Measurements from ENCODE around the gene NARS2.
"Not testable (repeated sequence)": the region's sequence is repeated elsewhere in the genome, so short reads cannot be mapped to it uniquely, and the experiment has no call there.

Gene NARS2

GRCh38 chr11:78612721-78613377, 38.2 kb upstream of the NARS2 start:
- no peak overlapping the region for H3K27ac ChIP-seq
- H3K27me3 ChIP-seq = no peaks in the 10 kb centered on the region
- H3K9me3 ChIP-seq = no peaks in the 10 kb centered on the region
- H3K4me3 ChIP-seq (ENCODE audit: low read depth in 1 of 2, low read length in 1 of 2) = no peak overlapping the region
- no peaks in the 10 kb centered on the region for H3K36me3 ChIP-seq
- no peak for TF ChIP-seq CTCF (IDR thresholded peaks at IDR 0.05)
- no peaks in the 10 kb centered on the region for H3K4me1 ChIP-seq (ENCODE audit: control insufficient read depth in 1 of 2, insufficient read depth in 1 of 2, low read depth in 1 of 2, low read length in 1 of 2)

DNA sequence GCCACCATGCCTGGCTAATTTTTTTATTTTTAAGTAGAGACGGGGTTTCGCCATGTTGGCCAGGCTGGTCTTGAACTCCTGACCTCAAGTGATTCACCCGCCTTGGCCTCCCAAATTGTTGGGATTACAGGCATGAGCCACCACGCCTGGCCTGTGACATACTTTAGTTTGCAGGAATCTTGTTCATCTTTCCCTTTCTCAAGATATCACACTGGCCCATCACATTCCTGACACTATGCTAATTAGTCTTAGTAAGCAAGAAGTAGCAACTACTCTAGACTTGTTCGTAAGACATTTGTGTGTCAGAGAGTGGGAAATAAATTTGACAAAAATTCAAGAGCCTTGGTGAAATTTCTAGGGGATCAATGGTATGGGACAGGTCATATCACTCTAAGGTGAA, 34.7 kb upstream of the NARS2 start:
- H3K36me3 ChIP-seq; H3K9me3 ChIP-seq; H3K27me3 ChIP-seq; H3K27ac ChIP-seq; H3K4me3 ChIP-seq (ENCODE audit: low read depth in 1 of 2, low read length in 1 of 2); H3K4me1 ChIP-seq (ENCODE audit: control insufficient read depth in 1 of 2, insufficient read depth in 1 of 2, low read depth in 1 of 2, low read length in 1 of 2): not testable (repeated sequence)

GRCh38 chr11:78607696-78608095, 33.0 kb upstream of the NARS2 start:
- Histone ChIP-seq H3K36me3 (no peaks in the 10 kb centered on the region), H3K27ac (no peak overlapping the region), H3K4me3 (ENCODE audit: low read depth in 1 of 2, low read length in 1 of 2) (no peak overlapping the region), H3K4me1 (ENCODE audit: control insufficient read depth in 1 of 2, insufficient read depth in 1 of 2, low read depth in 1 of 2, low read length in 1 of 2) (no peaks in the 10 kb centered on the region), H3K9me3 (no peaks in the 10 kb centered on the region), H3K27me3 (no peaks in the 10 kb centered on the region)
- no peak for TF ChIP-seq CTCF (IDR thresholded peaks at IDR 0.05)

DNA sequence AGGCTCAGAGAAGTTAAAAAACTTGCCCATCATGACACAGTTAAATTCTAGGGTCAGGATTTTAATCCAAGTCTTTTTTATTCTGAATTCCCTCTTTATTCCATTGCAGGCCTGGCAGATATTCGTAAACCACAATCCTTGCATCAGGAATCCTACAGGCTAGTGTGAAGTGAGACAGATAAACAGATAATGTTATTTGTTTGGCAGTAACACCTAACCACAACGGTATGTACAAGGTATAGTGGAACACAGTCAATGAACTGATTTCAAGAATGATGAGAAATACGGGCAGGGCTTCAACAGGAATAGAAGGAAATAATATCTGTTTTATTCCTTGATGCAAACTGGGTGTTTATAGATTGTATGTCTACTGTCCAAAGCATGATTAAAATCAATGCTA, 32.0 kb upstream of the NARS2 start:
- Histone ChIP-seq H3K4me3 (ENCODE audit: low read depth in 1 of 2, low read length in 1 of 2) (no peak overlapping the region), H3K27me3 (no peaks in the 10 kb centered on the region), H3K36me3 (no peaks in the 10 kb centered on the region), H3K9me3 (no peaks in the 10 kb centered on the region), H3K4me1 (ENCODE audit: control insufficient read depth in 1 of 2, insufficient read depth in 1 of 2, low read depth in 1 of 2, low read length in 1 of 2) (no peaks in the 10 kb centered on the region), H3K27ac (no peak overlapping the region)
- TF ChIP-seq CTCF (IDR thresholded peaks at IDR 0.05) = no peak

DNA sequence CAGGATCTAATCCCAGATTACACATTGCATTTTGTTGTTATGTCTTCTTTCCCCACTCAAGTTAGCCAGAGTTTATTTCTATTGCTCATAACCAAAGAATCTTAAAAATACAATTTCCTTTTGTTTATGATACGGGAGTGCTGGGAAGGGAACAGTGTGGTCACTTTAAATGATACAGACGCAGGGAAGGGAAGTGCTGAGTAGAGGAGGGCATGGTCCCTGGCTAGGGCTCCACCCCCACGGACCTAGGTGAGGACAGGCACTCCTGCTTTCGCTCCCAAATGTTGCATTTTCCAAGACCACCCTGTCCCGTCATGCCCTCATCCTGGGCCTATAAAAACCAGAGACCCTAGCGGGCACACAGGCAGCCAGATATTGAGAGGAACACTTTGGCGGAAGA, 30.6 kb upstream of the NARS2 start:
- Histone ChIP-seq H3K4me3 (ENCODE audit: low read depth in 1 of 2, low read length in 1 of 2) (no peak overlapping the region), H3K4me1 (ENCODE audit: control insufficient read depth in 1 of 2, insufficient read depth in 1 of 2, low read depth in 1 of 2, low read length in 1 of 2) (no peaks in the 10 kb centered on the region), H3K27ac (no peak overlapping the region), H3K27me3 (no peaks in the 10 kb centered on the region), H3K9me3 (no peaks in the 10 kb centered on the region), H3K36me3 (no peaks in the 10 kb centered on the region)
- no peak for TF ChIP-seq CTCF (IDR thresholded peaks at IDR 0.05)

DNA sequence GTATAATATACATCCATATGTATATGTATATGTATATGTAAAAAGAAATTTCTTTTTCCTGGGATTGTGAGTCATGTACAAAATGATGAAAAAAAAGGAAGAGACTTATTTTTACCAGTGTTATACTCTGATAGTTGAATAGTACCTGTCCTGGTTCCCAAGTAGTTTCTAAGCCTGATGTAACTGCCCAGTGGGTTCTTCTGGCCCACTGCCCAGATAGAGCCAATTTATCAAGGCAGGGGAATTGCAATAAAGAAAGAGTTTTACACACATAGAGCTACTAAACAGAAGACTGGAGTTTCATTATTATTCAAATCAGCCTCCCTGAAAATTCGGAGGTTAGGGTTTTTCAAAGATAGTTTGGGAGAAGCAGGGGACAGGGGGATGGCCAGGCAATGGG, 29.1 kb upstream of the NARS2 start:
- H3K27ac ChIP-seq = no peak overlapping the region
- no peak overlapping the region for H3K4me3 ChIP-seq (ENCODE audit: low read depth in 1 of 2, low read length in 1 of 2)
- H3K4me1 ChIP-seq (ENCODE audit: control insufficient read depth in 1 of 2, insufficient read depth in 1 of 2, low read depth in 1 of 2, low read length in 1 of 2) = no peaks in the 10 kb centered on the region
- TF ChIP-seq CTCF (IDR thresholded peaks at IDR 0.05) = no peak
- H3K36me3 ChIP-seq = no peaks in the 10 kb centered on the region
- H3K27me3 ChIP-seq = no peaks in the 10 kb centered on the region
- no peaks in the 10 kb centered on the region for H3K9me3 ChIP-seq

GRCh38 chr11:78602771-78603170, 28.1 kb upstream of the NARS2 start:
- H3K27ac ChIP-seq; H3K36me3 ChIP-seq; H3K4me1 ChIP-seq (ENCODE audit: control insufficient read depth in 1 of 2, insufficient read depth in 1 of 2, low read depth in 1 of 2, low read length in 1 of 2); H3K4me3 ChIP-seq (ENCODE audit: low read depth in 1 of 2, low read length in 1 of 2); H3K27me3 ChIP-seq; H3K9me3 ChIP-seq: not testable (repeated sequence)

GRCh38 chr11:78601066-78601465, 26.4 kb upstream of the NARS2 start:
- H3K4me3 ChIP-seq (ENCODE audit: low read depth in 1 of 2, low read length in 1 of 2); H3K36me3 ChIP-seq; H3K9me3 ChIP-seq; H3K27ac ChIP-seq; H3K4me1 ChIP-seq (ENCODE audit: control insufficient read depth in 1 of 2, insufficient read depth in 1 of 2, low read depth in 1 of 2, low read length in 1 of 2); H3K27me3 ChIP-seq: not testable (repeated sequence)

DNA sequence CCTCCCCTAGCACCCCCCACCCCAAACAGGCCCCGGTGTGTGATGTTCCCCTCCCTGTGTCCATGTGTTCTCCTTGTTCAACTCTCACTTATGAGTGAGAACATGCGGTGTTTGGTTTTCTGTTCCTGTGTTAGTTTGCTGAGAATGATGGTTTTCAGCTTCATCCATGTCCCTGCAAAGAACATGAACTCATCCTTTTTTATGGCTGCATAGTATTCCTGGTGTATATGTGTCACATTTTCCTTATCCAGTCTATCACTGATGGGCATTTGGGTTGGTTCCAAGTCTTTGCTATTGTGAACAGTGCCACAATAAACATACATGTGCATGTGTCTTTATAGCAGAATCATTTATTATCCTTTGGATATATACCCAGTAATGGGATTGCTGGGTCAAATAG, 22.9 kb upstream of the NARS2 start:
- H3K36me3 ChIP-seq; H3K4me3 ChIP-seq (ENCODE audit: low read depth in 1 of 2, low read length in 1 of 2); H3K4me1 ChIP-seq (ENCODE audit: control insufficient read depth in 1 of 2, insufficient read depth in 1 of 2, low read depth in 1 of 2, low read length in 1 of 2); H3K27ac ChIP-seq; H3K9me3 ChIP-seq; H3K27me3 ChIP-seq: not testable (repeated sequence)
